DMS79 (cell line): ENCODE data around the gene SLC6A20.

Source experiments
- DNase-seq: peaks from one replicate; lab custom pipeline; 2025; lab: John Stamatoyannopoulos, UW

SLC6A20 gene

GRCh38 chr3:45778761-45779201 lies 17.6 kb downstream of the SLC6A20 start:
- DNase-seq = no peak

GRCh38 chr3:45777746-45778386 lies 18.5 kb downstream of the SLC6A20 start:
- no peak for DNase-seq

DNA sequence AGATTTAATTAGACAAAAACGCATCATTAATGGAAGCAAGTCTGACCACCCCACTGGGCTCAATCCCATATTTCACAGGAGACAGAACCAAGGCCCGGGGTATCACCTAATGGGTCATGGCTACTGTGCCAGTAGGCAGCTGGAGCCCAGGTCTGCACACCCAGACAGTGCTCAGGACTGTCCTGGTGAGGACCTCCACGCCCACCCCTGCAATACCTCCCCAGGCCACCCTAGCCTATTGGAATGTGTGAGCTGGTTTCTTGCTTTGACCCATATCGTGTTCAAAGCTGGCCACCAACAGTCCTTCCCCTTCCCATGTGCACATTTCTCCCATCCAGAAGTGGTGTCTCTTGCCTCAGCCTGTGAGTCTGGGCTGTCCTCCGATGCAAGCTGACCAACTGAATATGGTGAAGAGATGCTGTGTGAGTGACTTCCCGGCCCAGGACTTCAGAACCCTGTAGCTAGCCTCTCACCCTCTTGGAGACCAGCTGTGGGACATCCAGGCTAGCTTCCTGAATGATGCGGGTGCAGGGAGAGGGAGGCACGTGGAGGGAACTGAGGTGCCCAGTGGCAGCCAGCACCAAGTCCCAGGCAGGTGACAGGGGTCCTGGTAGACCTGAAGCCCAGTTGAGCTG lies 19.1 kb downstream of the SLC6A20 start:
- DNase-seq = no peak

- DNase-seq = peak; percentile 77
Observed at GRCh38 chr3:45776611-45777010, 19.7 kb downstream of the SLC6A20 start.

- no peak for DNase-seq
Observed at GRCh38 chr3:45776301-45776595, 20.1 kb downstream of the SLC6A20 start.

DNA sequence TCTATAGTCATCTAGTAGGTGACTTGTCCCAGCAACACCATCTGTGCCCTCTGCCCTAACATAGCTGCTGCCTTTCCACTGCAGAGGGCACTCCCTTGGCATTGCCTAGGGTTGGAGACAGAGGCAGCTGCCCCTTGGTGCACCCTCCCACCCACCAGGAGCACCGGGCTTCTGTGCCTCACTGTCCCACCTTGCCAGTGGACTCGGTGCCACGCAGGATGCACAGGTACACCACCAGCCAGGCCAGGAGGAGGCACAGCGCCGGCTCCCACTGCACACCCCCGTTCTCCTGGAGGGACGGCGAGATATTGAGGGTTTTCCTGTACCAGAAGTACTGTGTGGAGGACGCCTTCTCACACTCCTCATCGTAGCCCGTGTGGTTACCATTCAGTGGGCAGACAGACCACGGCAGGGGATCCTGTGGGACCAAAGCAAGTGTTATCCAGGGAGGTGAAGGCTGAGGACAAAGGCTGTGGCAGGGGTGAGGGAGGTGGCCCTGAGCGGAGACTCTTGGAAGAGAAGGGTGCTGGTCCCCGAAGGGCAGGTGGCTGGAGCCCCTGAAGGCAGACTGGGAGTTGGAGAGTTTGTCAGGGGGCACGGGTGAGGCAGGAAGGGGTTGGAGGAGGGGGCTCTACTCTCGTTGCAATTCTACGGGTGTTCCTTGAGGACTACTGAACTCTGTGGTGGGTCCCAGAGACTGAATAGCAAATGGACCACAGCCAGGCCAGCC lies 20.6 kb downstream of the SLC6A20 start:
- DNase-seq = no peak

DNA sequence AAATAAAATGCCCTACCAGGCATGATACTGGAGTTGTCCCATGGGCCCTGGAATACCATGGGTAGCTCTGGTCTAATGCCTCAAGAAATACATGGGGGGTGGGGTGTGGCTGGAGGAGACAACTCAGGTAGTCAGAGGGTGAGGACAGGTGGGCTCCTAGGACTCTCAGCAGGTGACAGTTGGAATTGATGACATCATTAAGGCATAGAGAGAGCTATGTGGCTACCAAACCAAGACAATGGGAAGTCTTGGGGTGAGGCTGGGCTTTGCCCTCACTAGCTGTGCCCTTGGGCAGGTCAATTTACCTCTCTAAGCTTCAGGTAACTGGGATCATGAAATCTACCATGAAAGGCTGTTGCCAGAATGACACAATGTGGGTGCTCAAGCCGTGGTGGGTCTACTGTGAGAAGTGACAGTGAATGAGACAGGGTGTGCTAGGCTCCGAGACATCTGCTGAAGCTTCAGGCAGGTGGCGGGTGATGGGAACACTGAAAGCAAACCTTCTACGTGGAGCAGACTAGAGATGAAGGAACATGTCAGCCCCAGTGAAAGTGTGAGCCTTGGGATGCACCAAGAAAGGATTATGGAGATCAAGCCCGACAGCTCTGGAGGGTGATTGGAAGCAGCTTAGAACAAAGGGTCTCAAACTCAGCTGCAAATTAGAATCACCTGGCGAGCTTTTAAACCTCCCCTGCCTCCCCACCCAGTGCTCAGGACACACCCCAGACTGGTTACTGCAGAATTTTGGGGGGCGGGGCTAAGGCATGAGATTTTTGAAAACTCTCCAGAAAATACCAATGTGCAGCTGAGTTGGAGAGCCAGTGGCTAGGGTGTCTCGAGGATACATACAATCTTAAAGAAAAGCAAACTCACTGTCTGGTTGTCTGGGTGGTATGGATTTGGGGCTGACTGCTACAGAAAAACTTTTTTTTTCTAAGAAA lies 21.5 kb downstream of the SLC6A20 start:
- DNase-seq = no peak

GRCh38 chr3:45773714-45774449 lies 22.5 kb downstream of the SLC6A20 start:
- no peak for DNase-seq

DNA sequence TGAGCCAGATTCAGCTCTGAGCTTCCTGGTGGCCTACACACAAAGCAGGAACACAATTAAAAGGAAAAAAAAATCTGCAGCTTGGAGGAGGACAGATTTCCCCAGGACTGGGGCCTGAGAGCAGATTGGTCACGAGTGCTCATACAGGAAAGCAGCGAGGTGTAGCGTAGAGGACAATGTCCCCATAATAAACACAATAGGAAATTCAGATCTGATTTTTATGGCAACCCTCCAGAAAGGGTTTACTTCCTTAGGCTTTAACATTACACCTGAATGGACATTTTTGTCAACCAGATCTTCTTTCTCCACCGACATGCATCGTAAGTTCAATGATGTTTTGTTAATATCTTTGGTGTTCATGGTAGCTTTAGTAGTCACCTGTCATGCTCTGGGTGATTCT lies 23.3 kb downstream of the SLC6A20 start:
- DNase-seq = no peak

GRCh38 chr3:45772341-45773035 lies 23.8 kb downstream of the SLC6A20 start:
- DNase-seq = no peak

- DNase-seq = no peak
Observed at GRCh38 chr3:45771831-45772230, 24.5 kb downstream of the SLC6A20 start.

DNA sequence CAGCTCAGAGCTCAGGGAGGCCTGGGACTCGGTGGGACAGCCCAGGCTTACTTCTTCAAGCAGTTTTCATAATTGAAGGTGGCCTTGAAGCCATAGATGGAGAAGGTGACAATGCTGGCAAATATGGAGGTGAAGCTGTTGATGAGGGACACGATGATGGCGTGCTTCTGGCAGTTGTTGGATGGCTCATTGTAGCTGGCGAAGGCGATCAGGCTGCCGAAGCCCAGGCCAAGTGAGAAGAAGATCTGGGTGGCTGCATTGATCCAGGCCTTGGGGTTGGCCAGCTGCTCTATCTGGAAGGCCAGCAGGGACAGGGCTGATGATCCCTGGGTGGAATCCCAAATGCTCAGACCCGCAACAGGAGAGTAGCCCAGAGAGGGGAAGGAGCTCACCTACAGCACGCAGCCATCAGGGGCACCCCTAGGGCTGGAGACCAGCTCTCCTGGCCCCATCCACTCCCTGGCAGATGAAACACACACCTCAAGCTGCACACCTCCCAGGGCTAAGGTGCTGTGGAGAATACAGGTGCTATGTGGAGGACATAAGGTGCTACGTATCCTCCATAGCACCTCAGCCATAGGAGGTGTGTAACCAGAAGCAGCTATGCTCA lies 25.1 kb downstream of the SLC6A20 start:
- DNase-seq = no peak

DNA sequence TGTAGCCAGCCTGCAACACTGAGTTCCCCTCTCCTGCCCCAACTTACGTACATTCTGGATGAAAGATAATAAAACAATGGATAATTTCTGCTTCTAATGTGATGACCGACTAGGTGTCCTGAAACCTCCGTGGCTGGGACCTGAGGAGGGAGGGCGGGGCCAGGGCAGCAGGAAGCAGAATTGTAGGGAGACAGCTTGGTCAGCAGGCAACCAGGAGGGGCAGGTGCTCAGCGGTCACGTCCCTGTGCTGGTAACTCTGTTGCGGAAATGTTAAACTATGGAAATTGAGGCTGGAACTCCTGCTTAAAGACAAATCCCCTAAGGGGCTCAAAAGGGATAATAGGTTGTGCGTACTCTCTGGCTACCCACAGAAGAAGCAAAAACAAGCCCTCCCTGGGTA lies 30.4 kb downstream of the SLC6A20 start:
- no peak for DNase-seq

GRCh38 chr3:45765266-45765851 lies 31.0 kb downstream of the SLC6A20 start:
- DNase-seq = no peak

DNA sequence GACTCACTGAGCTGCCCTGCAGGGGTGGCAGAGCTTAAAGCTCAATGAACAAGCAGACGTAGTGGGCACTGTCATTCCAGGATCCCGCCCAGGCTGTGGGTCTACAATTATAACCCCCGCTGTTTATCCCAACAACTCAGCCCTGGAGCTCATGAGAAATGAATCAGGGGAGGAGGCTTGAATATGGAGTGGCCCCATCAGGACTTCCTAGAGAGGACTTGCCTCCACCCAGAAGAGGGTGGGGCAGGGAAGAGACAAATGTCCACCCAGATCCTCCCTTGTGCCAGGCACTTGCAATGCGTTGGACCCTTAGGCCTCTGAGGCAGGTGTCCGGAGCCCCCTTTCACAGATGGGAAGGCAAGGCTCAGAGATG lies 33.0 kb downstream of the SLC6A20 start:
- DNase-seq = no peak

DNA sequence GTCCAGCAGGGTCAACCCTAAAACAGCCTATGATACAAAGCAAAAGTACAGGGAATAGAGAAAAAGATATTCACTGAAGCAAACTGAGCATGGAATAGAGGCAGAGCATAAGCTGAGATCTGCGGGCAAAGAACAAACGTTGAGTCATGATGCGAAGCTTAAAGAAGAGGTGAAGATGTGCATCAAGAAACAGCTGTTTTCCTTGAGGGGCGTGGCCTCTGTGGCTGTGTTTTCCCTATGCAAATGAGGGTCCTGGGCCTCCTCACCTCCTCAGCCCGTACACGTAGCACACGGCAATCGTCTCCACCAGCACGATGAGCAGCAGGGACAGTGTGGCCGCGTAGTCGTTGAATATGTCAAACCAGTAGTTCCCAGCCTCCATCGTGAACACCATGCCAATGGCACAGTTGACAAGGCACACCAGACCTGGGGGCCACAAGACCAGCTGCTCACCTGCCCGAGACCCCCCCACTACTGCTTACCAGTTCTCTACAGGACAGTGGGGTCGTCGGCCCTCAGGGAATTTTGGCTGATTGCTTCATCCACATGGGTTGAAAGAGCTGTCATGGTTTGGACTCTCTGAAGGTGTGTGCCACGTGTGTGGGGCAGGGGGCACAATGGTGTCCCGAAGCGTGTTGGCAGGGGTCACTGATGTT lies 33.6 kb downstream of the SLC6A20 start:
- DNase-seq = no peak

DNA sequence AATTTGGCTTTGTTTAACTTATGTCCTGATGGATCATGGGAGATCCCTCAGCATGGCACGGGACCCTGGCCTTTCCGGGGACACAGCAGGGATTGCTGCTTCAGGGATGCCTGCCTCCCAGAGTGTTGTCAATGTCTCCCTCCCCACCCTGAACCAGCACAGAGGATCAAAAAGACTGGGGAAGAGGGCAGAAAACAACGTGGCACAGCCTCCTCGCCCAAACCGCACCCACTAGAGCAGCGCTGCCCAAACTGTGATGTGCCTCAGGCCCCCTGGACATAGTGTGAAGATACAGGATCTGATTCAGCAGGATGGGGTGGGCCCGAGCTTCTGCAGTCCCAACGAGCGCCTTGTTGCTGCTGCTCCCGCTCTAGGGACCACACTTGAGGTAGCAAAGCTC lies 34.5 kb downstream of the SLC6A20 start:
- no peak for DNase-seq

- no peak for DNase-seq
Observed at GRCh38 chr3:45760878-45761711, 35.2 kb downstream of the SLC6A20 start.

DNA sequence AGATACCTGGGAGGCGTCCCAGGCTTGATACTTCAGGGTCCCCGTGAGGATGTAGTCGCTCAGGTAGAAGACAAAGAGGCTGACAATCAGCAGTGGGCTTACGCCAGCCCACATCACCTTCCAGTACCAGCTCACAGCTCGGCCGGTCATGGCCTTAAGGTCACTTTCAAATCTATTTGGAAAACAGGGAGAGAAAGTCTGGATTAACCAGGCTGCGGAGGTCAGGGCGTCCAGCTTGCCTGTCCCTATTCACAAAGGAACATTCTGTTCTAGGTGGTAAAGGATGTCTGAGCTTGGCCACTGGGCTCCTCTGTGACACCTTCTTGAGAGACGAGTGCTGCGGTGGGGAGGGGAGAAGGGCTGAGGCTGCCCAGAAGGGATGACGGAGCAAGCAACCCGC lies 36.5 kb downstream of the SLC6A20 start:
- no peak for DNase-seq
